COLO668 (cell line): ENCODE measurements around the gene PTH2.

Experiments
- DNase-seq: peaks from one replicate; lab custom pipeline; 2025; ENCODE audit not compliant: unreplicated experiment; lab: John Stamatoyannopoulos, UW

The PTH2 gene

DNA sequence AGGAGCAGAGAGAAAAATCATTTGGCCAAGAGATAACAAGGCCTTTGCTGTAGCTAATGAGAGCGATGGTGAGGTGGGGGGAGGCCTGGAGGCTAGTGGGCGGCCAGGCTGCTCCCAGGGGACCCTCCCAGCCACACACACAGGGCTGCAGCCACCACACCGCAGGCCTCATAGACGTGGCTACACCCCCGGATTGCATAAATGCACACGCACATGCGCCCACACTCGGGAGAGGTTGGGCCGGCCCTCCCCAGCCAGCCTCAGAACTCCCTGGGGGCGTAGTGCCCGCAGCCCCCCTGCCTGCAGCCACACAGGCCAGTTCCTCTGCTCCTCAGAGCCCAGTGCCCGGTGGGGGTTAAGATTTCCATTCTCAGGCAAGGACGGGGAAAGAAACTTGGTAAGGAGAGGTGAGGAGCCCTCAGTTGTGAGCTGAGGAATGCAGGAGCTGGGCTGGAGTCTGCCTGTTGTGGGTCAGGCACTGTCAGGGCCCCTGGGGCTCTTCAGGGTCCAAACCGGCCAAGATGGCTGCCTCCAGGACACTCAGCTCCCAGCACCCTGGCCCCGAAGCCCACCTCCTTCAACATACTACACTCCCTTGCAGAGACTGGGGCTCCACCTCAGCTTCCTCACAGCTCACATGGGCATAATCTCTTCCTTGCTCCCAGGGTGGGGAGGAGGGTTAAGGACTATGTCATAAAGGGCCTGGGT is 8.0 kb downstream of the PTH2 start:
- DNase-seq, result no peak

DNA sequence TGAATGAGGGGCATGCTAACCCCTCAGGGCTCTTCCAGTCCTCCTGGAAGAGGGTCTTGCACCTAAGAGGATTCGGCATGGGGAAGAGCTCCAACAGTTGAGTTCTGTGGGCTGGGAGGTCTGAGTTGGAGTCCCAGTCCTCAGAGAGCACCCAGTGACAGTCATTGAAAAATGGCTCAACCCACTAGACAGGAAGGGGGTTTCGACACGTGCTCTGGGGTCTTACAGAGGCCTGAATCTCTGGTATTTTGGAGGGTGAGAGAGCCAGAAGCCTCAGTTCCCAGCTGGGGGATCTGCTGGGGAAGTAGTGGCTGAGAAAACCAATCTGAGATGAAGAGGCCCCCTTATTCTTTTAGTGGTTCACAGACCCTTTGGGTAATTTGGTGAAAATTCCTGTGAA is 9.0 kb downstream of the PTH2 start:
- DNase-seq, result no peak

DNA sequence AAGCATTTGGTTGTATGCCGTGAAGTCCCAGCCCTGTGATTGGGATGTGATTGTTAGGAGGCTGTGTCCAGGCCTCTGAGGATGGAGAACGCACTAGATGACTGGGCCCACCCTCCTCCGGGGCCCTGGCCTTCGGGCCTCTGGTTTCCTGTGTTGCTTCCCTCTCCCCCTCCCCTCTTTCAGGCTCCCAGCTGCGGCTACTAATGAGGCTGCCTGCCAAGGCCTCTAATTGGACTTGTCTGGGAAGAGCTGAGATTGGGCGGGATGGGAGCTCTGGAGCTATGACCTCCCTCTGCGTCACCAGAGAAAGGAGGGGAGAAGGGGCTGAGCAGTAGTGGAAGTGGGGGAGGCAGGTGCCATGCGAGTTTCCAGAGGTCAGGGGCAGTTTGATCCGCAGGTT is 9.9 kb downstream of the PTH2 start:
- no peak for DNase-seq

DNA sequence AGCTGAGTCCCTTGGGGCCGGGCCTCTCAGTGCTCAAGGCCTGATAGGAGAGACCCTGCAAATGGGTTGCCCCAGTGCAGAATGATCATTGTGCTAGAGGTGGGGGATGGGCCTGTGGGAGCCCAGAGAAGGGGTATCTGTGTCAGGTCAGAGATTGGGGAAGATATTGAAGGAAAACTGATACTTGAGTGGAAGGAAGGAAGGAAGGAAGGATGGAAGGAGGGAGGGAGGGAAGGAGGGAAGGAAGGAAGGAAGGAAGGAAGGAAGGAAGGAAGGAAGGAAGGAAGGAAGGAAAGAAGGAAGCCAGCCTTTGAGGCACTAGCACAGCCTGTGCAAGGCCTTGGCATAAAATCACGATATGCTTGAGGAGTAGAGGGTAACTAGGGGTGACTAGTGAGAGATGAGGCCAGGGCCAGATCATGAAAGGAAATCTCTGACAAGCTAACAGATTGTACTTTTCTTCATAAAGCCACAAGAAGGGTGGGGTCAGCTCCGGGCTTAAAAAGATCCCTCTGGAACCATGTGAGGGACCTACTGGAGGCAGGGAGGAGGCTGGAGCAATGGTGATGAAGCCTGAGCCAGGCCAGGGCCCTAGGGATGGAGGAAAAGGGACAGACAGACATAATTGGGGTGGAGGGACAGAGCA is 11.4 kb downstream of the PTH2 start:
- DNase-seq, result no peak

DNA sequence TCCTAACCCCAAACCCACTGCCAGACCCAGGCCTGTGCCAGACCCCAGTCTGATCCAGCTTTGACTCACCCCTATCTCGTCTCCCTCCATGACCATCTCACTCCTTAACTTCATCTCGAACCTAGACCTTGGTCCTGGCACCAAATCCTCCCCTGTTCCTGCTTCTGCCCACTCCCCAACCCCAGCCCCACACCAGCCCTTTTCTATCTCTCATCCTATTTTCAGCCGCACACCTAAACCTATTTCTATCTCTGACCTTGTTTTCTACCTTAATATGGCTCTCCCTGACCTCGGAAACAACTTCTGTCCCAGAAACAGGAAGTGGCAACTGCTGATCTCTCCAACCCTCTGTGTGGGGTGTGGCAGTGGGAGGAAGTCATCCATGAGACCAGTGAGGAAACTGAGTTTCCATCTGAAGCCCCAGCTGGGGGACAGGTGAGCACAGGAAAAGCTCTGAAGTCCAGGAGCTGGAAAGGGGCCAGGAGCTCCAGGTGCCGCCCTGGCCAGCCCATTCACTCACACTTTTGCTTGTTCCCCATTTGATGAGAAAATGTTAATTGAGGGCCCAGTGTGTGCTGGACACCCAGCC is 13.7 kb downstream of the PTH2 start:
- peak; percentile 35 for DNase-seq

DNA sequence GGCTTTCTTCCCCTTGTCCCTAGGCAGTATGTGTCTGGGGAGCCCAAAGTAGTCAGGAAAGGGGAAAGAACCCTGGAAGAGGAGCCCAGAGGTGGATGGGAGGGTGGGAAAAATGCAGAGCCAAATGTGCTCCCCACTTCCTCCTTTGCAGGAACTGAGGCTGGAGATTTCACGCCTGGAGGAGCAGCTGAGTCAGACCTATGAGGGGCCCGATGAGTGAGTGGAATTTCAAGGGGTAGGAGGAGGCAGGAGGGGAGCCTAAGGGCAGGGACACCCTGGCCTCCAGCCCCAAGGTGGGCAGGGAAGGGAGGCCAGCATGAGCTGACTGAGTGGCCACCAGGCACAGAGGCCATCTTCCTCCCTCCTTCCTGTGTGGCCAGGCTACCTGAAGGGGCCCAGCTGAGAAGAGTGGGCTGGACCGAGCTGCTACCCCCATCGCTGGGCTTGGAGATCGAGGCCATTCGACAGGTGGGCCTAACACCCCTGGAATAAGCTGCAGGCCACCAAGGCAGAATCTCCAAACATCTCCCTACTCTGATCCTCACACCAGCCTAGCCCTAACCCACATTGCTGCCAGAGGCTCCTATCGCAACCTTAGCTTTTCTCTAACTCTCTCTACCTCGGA is 14.3 kb downstream of the PTH2 start:
- no peak for DNase-seq

DNA sequence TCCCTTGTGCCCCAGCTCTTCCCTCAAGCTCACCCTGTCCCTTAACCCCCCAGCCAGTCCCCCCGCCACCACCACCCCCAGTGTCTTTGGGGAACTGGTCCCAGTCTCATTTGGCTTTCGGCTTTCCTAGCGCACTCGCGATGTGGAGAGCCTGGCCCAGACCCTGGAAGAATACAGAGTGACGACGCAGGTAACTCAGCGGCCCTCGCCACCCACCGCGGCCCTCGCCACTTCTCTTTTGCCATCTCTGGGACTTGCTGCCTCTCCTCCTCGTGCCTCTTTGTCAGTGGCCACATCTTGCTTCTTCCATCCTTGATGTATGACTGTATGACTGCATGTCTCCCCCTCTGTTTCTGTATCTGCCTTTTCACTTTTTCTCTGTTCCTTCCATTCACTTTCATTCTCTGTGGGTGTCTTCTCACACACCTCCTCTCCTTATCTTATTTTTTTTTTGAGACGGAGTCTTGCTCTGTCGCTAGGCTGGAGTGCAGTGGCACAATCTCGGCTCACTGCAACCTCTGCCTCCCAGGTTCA is 15.7 kb downstream of the PTH2 start:
- DNase-seq, result no peak

DNA sequence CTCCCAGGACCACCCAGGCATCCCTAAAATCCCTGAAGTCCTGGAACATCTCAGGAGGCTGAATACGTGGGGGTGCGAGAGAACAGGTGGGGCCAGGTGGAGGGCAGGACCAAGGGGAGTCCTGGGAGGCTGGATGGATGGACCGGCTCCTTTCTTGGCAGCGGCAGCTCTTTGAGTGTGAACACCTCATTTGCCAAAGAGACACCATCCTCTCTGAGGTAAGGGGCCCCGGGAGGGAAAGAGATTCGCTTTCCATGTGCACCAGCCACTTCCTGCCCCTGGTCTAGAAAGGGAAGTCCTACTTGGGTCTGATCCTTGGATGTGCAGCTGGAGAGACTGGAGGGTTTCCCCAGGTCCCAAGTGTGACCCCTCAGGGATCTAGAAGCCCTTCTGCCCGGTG is 16.2 kb downstream of the PTH2 start:
- no peak for DNase-seq

DNA sequence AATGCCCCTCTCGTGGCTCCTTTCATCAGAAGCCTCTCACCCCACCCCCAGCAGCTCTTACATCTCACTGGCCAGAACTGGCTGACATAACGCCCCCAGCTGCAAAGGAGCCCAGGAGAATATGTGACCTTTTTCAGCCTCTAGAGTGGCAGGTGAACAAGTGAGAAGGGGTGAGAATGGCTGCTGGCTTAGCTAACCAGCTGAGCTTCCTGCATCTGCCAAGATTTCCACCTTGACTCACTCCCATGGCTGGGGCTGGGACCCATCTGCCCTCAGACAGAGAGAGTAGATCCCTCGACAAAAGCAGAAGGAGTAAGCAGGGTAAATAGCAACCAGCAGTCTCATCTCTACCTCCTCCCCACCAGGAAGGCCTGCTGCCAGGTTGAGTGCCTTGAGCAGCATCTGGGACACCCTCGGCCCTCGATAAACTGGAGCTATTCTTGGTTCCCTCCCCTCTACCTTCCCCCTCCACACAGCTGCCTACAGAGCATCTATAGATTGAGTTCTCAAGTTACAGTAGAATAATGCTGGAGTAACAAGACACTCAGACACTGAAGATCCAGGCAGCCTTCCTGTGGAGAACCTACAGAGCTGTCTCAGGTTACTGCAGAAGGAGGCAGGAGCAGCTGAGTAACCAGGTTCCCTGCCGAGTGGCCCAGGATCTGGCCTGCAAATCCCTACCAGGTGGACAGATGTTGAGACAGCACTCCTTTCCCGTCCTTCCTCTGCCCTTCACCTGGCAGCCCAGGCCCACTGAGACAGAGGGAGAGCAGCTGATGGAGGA is 19.6 kb downstream of the PTH2 start:
- peak; percentile 82 for DNase-seq

DNA sequence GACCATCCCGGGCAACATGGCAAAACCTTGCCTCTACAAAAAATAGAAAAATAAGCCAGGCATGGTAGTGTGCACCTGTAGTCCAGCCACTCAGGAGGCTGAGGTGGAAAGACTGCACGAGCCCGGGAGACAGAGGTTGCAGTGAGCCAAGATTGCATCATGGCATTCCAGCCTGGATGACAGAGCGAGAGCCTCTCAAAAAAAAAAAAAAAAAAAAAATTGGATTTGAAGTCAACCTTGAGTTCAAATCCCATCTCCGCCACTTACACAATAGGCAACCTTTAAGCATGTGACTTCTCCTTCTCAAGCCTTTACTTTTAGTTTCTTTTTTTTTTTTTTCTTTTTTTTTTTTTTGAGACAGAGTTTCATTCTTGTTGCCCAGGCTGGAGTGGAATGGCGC is 23.2 kb downstream of the PTH2 start:
- DNase-seq, result no peak

DNA sequence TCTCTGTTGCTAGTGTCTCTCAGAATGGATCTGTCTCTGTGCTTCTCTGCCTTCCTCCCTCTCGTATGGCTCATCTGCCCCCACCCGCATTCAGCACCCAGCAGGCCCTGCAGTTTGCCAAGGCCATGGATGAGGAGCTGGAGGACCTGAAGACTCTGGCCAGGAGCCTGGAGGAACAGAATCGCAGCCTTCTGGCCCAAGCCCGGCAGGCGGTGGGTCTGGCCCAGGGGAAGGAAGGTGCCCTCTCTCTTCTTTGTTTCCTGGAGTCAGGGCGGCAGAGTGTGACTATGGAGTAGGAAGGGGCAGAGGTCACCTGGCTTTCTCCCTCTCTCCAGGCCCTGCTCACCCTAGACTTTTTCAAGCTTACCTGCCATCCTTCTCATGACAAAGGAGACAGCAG is 24.3 kb downstream of the PTH2 start:
- no peak for DNase-seq

DNA sequence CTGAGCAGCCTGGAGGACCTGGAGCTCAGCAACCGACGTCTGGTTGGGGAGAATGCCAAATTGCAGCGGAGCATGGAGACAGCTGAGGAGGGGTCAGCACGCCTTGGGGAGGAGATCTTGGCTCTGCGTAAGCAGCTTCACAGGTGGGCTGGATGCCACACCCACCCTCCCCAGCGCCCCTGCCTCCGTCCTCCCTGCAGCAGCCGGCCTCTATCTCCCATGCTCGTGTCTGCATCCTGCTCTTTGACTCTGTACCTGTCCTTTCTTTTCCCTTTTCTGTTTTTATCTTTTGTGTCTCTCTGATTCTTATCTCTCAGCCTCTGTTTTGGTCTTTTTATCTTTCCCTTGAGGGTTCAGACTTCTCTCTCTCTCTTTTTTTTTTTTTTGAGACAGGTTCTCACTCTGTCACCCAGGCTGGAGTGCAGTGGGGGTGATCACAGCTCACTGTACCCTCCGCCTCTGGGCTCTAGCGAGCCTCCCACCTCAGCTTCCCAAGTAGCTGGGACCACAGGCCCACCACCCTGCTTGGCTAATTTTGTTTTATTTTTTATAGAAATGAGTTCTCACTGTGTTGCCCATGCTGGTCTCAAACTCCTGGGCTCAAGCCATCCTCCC is 25.1 kb downstream of the PTH2 start:
- DNase-seq, result no peak

DNA sequence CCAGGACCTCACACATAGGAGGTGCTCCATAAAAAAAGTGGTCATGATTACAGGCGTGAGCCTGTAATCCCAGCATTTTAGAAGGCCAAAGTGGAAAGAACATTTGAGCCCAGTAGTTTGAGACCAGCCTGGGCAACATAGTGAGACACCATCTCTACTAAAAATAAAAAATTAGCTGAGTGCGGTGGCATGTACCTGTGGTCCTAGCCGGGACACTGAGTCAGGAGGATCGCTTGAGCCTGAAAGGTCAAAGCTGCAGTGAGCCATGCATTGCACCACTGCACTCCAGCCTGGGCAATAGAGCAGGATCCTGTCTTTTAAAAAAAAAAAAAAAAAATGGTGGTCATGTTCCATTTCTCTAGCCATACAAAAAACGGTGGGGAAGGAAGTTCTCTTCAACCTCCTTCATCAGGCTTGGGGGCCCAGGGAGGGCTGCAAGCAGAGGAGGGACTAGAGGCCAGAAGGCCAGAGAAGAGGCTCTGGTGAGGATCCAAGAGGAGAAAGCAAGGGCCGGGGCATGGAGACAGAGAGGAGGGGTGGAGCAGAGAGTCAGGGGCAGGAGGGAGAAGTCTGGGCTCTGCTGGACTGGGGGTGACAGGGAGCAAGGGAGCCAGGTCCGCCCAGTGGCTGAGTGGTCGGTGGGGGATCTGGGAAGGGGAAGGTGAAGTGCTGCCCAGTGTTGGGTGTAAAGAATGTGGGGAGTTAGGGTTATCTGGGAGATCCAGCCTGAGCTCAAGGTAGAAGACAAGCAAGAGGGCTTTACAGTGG is 26.3 kb downstream of the PTH2 start:
- DNase-seq, result no peak

DNA sequence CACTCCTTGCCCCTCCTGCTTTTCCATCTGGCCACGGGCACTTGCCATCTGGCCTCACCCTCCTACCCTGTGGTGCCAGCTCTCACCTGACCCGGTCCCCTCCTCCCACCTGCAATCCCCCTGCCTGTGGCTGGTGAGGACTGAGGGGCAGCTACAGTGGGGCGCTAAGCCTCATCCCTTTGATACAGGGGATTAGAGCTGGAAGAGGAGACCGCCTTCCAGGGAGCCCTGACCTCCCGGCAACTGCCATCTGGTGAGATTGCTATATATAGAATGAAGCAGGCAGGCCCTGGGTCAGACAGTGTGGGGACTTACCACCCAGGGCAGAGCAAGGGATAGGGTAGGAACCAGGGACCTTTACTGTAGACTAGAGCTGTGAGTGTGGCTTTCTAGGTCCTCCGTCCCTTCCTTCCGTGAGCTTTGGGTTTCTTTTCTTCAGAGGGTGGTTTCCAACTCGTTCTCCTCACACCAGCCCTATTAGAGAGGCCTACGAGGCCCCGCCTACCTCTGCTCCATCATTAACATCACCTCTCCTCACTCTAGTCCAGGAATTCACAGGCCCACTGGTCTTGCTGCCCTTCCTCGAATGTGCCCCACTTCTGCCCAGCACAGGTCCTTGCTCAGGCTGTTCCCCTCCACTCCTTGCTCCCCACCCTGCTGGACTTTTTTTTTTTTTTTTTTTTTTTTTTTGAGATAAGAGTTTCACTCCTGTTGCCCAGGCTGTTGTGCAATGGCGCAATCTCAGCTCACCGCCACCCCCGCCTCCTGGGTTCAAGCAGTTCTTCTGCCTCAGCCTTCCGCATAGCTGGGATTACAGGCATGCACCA is 27.4 kb downstream of the PTH2 start:
- DNase-seq, result no peak

DNA sequence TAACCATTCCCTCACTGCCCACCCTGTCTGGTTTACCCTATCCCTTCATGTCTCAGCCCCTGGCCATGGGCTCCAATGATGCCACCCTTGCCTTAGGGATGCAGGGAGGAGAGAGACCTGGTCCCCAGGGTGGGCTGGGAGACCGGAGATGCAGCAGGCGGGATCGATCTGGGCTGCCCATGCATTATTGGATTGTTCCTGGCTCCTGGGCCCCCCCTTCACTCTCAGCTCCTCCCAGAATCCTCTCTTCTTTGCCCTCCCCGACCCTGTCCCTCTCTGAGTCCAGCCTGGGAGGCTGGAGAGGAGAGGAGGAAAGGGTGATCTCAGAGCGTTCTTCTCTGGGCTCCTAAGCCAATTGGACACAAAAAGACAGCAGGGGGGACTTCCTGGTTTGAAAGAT is 29.4 kb downstream of the PTH2 start:
- no peak for DNase-seq

DNA sequence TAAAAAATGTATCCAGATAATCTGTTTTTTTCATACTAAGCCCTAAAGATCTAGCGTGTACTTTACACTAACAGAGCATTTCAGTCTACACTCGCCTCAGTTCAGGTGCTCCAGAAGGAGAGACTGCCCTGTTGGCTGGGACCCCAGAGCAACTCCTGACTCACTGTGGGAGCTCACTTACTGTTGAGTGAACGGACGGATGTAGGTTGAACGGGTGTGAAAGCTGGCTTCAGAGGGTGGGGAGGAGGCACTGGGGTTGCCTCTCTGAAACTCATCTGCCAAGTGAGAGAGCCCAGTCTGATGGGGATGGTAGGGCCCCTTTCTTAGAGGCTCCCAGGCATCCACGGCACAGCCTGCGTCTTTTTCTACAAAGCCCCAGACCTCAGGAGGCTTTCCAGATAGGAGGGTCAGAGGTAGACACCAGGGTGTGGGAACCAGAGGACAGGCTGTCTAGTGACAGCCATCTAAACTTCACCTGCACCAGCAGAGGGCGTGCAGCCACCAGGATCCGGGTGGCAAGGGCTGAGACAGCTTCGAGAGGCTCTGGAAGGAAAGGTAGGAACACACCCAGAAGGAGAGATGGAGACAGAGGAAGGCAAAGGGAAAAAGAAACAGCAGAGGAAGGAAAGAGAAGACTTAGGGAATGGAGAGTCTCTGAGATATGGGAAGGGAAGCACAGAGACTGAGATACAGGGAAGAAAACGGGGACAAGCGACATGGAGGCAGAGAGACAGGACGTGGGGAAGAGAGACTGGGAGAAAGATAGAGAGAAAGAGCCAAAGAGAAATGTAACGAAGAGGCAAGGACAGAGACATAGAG is 31.5 kb downstream of the PTH2 start:
- peak; percentile 80 for DNase-seq

DNA sequence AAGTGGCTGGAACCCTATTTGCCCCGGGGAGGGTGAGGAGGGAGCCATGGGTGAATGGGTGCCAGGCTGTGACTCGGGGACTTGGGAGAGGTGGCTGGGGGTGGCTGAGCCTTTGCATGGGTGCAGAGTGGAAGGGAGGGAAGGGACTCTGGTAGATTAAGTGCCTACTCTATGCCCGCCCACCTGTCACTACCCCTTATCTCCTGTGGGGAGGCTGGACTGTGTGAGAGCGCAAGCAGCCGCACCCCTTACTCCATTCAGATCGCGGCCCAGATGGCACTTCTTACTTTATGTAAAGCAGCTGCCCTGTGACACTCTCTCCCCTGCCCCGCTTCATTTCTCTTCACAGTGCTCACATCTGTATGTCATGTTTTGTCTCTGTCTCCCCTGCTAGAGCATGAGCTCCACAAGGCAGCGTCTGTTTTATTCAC is 32.3 kb downstream of the PTH2 start:
- no peak for DNase-seq
